ENCODE results near the gene TMEM218.
"Not testable (repeated sequence)": the region's sequence is repeated elsewhere in the genome, so short reads cannot be mapped to it uniquely, and the experiment has no call there.

Gene TMEM218

DNA sequence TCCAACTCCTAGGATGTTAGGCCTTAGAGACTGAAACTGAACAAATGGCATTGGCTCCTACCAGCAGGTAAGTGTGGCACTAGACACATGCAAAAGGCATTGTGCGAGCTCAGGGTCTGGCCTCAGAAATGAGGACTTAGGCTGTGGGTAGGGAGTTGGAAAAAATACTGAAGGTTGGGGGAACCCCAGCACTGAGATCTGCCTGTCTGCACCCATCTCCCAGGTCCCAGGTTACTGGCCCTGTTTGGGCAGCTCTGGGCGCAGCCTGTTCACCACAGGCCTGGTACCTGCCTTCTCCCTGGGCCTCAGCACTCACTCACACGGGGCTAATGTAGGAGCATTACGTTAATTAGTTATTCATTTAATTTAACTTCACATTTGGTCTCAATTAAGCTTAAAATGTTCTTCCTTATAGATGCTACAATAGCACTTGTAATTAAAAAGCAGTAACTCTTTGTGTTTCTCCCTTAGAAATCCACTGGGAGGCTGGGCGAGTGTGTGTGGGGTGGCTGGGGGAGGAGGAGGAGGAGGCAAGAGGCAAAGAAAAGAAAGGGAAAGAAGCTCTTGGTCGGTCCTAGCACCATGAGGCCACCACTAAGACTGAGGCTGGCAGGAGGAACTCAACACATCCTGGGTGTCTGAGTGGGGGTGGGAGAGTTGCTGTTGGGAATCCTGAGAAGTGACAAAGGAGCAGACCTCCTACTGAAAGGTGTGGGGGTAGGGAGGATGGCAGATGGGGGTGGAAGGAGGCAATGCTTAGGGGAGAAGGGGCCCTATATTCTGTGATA, 19.4 kb downstream of the TMEM218 start:
- DNase-seq (ENCODE audit: low read depth), result no peak
- TF ChIP-seq, protein P1, sequence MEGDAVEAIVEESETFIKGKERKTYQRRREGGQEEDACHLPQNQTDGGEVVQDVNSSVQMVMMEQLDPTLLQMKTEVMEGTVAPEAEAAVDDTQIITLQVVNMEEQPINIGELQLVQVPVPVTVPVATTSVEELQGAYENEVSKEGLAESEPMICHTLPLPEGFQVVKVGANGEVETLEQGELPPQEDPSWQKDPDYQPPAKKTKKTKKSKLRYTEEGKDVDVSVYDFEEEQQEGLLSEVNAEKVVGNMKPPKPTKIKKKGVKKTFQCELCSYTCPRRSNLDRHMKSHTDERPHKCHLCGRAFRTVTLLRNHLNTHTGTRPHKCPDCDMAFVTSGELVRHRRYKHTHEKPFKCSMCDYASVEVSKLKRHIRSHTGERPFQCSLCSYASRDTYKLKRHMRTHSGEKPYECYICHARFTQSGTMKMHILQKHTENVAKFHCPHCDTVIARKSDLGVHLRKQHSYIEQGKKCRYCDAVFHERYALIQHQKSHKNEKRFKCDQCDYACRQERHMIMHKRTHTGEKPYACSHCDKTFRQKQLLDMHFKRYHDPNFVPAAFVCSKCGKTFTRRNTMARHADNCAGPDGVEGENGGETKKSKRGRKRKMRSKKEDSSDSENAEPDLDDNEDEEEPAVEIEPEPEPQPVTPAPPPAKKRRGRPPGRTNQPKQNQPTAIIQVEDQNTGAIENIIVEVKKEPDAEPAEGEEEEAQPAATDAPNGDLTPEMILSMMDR (conservative IDR thresholded peaks at IDR 0.05; ENCODE audit: low read depth, low read length), result no peak
- H3K4me3 ChIP-seq (ENCODE audit: low read length), result no peak overlapping the region

DNA sequence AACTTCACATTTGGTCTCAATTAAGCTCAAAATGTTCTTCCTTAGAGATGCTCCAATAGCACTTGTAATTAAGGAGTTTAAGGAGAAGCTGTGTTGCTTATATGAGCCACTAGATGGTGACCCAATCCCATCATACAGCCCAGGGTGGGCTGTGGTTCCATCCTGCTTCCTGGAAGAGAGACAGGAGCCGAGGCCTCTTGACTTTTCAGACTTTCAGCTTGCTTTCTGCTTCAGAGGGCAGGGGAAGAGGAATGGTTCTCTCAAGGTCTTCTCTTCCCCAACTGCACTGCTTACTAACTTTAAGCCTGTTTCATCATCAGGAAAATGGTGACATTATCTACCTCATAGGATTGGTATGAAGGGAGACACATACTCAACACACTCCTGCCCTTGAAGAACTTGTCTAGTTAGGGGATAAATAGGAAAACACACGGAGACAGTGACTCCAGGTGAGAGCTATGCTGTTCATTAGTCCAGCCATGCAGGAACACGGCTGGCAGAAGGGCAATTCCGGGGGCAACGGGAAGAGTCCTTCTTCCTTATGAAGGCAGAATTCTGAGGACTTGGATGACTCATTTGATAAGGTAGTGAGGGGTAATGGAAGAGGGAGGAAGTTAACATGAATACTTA, 20.1 kb downstream of the TMEM218 start:
- no peak overlapping the region for H3K4me3 ChIP-seq (ENCODE audit: low read length)
- TF ChIP-seq, protein P1 (conservative IDR thresholded peaks at IDR 0.05; ENCODE audit: low read depth, low read length), result peak; percentile 63
- DNase-seq (ENCODE audit: low read depth), result peak; percentile 21

DNA sequence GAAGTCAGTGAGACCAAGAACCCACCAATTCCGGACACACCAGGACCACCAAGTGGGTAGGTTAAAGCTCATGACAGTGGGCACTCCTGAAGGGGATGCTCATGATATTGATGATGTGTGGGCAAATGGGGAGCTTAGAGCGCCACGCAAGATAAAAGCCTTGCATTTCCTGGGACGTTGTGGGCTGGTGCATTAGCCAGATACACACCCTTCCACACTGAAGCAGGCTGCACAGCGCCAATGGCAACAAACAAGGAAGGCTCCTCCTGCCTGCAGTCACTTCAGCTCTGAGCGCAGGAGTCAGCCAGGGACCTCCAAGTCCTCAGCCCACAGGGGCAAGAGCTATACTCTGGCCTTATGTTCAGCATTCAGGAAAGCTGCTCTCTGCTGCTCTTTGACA, 20.6 kb downstream of the TMEM218 start:
- TF ChIP-seq, protein P1 (conservative IDR thresholded peaks at IDR 0.05; ENCODE audit: low read depth, low read length), result no peak
- DNase-seq (ENCODE audit: low read depth), result no peak
- no peak overlapping the region for H3K4me3 ChIP-seq (ENCODE audit: low read length)

DNA sequence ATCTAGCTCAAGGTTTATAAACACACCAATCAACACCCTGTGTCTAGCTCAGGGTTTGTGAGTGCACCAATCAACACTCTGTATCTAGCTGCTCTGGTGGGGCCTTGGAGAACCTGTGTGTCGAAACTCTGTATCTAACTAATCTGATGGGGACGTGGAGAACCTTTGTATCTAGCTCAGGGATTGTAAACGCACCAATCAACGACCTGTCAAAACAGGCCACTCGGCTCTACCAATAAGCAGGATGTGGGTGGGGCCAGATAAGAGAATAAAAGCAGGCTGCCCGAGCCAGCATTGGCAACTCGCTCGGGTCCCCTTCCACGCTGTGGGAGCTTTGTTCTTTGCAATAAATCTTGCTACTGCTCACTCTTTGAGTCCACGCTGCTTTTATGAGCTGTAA, 21.3 kb downstream of the TMEM218 start:
- not testable (repeated sequence) for H3K4me3 ChIP-seq (ENCODE audit: low read length); DNase-seq (ENCODE audit: low read depth)

DNA sequence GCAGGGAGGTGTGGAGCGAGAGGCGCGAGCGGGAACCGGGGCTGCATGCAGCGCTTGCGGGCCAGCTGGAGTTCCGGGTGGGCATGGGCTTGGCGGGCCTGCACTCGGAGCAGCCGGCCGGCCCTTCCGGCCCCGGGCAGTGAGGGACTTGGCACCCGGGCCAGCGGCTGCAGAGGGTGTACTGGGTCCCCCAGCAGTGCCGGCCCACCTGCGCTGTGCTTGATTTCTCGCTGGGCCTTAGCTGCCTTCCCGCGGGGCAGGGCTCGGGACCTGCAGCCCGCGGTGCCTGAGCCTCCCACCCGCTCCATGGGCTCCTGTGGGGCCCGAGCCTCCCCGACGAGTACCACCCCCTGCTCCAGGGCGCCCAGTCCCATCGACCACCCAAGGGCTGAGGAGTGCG, 21.9 kb downstream of the TMEM218 start:
- DNase-seq (ENCODE audit: low read depth); H3K4me3 ChIP-seq (ENCODE audit: low read length): not testable (repeated sequence)

DNA sequence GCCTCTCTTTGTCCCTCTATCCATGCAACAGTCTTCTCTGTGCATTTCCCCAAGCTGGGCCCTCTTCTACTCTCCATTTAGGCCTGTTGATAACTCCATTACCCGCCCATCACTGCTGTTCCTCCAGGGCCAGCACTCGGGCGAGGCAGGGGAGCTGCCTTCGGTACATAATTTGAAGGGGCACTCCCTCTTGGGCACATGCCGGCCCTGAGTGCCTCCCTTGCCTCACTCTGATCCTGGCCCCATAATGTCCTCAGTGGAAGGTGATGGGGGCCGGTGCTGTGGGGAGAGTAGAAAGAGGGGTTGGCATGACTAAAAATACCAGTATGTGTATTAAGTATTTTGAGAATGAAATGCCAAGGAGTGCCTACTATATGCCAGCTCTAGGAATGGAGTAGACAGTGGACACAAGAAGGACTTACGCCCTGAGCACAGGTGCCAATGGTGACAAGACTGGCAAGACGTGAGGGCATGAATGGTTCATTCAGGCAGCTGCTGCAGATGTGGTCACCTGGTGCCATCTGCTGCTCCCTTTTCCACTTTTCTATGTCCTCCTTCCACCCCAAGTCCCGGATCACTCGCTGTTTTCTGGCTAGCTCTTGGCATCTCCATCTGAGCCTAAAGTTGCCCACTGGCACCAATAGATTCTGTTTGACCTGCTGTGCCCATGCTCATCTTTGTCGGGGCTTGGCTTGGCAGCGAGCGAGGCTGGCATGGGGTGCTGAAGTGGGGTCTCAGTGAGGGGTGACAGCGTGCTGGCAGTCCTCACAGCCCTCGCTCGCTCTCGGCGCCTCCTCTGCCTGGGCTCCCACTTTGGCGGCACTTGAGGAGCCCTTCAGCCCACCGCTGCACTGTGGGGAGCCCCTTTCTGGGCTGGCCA, 22.6 kb downstream of the TMEM218 start:
- TF ChIP-seq, protein P1 (conservative IDR thresholded peaks at IDR 0.05; ENCODE audit: low read depth, low read length), result no peak

DNA sequence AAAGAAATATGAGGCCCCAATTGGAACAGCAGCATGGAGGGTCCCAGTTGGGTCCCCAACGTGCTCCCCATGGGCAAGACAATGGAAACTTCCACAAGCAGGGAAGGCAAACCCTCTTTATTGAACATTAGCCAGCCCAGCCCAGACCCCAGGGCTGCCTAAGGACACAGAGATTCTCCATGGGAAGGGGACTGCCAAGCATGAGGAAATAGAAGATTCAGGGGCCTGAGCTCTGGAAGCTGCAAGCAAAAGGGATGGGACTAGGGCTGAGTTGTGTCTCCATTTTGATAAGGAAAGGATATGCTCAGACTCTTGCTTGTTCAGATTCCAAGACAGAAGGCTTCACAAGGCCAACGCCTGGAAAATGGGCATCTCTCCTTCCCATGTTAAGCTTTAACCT, 23.3 kb downstream of the TMEM218 start:
- TF ChIP-seq, protein P1 (conservative IDR thresholded peaks at IDR 0.05; ENCODE audit: low read depth, low read length), result no peak
- DNase-seq (ENCODE audit: low read depth), result no peak
- no peak overlapping the region for H3K4me3 ChIP-seq (ENCODE audit: low read length)

More for the DNA sequence above, 22.6 kb downstream of the TMEM218 start:
- no peak for DNase-seq (ENCODE audit: low read depth)
- H3K4me3 ChIP-seq (ENCODE audit: low read length), result no peak overlapping the region
